ENCODE data around the gene WNK4. TPM values are rescaled to one million over a fixed set of nuclear protein-coding genes. Genes with fewer than 3 reads are reported as not detected.
A peak's percentile ranks its signal among the peaks of the same experiment; 100 is the strongest.

The WNK4 gene
- total and polyA plus RNA-seq, 9 of the 15 experiments (the other 6 are each of a cell fraction or from before 2014, with no cell fraction given): 0.32 to 25.8 (median 4.5) TPM

DNA sequence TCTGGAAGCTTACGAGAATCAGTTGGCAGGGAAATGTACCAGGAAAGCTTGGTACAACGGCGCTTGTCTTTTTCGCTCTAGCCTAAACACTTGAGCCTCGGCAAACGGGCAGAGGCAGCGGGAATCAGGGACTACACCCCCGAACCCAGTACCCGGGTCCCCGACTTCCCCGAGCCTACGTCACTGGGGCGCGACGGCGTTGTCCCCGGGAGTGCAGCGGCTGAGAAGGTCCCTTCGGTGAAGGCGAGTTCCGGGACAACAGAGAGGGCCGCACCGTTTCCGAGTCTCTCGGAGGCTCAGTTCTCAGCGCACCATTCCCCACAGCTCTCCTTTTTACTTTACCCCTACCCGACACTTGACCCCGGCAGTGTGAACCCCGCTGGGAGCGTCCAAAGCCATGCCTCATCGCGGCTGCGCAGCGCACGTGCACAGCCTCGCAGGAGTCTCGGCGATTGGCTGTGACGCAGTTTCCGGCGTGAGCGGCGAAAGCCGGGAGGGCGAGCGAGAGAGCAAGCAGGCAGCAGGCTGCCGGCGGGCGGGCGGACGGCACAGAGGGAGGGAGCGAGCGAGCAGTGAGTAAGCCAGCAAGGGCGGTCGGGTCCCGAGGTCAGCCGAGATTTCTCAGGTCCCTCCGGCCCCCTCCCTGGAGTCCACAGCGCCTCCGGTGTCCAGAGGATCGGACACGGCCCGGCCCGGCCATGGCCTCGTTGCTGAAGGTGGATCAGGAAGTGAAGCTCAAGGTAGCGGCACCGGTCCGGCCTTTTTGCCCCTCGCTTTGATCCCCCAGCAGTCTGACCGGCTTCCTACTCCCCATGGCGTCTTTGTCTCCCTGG lies 52.7 kb downstream of the WNK4 start, which contains the start of gene PSME3 (continued):
- TF ChIP-seq, protein P1, sequence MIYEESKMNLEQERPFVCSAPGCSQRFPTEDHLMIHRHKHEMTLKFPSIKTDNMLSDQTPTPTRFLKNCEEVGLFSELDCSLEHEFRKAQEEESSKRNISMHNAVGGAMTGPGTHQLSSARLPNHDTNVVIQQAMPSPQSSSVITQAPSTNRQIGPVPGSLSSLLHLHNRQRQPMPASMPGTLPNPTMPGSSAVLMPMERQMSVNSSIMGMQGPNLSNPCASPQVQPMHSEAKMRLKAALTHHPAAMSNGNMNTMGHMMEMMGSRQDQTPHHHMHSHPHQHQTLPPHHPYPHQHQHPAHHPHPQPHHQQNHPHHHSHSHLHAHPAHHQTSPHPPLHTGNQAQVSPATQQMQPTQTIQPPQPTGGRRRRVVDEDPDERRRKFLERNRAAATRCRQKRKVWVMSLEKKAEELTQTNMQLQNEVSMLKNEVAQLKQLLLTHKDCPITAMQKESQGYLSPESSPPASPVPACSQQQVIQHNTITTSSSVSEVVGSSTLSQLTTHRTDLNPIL (CRISPR knock-in tag; IDR thresholded peaks at IDR 0.05): 0 out of 2 replicates have a peak, but pooled peaks have one; percentile 14
- TF ChIP-seq POLR2B (IDR thresholded peaks at IDR 0.05; ENCODE audit: low read depth, partially characterized antibody) (peak; percentile 77), NCOR1 (IDR thresholded peaks at IDR 0.05) (0 out of 2 replicates have a peak, but pooled peaks have one; percentile 12), JUND (IDR thresholded peaks at IDR 0.05; ENCODE audit: borderline replicate concordance, low read depth, low read length) (peak; percentile 52), JUND (tag; IDR thresholded peaks at IDR 0.05; ENCODE audit: borderline replicate concordance, low read depth, low read length) (peak; percentile 16; the same call in 1 of the 3 replicates), BHLHE40 (IDR thresholded peaks at IDR 0.05; ENCODE audit: low read length) (peak; percentile 100), FOXP1 (CRISPR knock-in tag; IDR thresholded peaks at IDR 0.05) (peak; percentile 87), ETV5 (CRISPR knock-in tag; IDR thresholded peaks at IDR 0.05; ENCODE audit: low read depth) (peak; percentile 82), SNAPC5 (CRISPR knock-in tag; IDR thresholded peaks at IDR 0.05) (no peak), PTRF (tag; IDR thresholded peaks at IDR 0.05) (no peak), TRIM24 (IDR thresholded peaks at IDR 0.05) (peak in 1 of 2 experiments; percentile 92; a peak in 3 of 4 replicates), RUNX1 (IDR thresholded peaks at IDR 0.05; ENCODE audit: low read depth) (peak; percentile 45; the same call in 1 of the 2 replicates), JUN (IDR thresholded peaks at IDR 0.05; ENCODE audit: borderline replicate concordance, low read depth, low read length) (peak; percentile 81; the same call in 1 of the 2 replicates), JUN (CRISPR knock-in tag; IDR thresholded peaks at IDR 0.05; ENCODE audit: borderline replicate concordance) (0 out of 2 replicates have a peak, but pooled peaks have one; percentile 91), TOE1 (IDR thresholded peaks at IDR 0.05; ENCODE audit: borderline replicate concordance) (peak; percentile 81), TOE1 (CRISPR knock-in tag; IDR thresholded peaks at IDR 0.05; ENCODE audit: borderline replicate concordance, low read depth) (no peak), CREBBP (IDR thresholded peaks at IDR 0.05; ENCODE audit: low read depth, low read length) (no peak), STAT5A (IDR thresholded peaks at IDR 0.05; ENCODE audit: borderline replicate concordance, low read length) (no peak), FIP1L1 (IDR thresholded peaks at IDR 0.05; ENCODE audit: low read depth, low read length, poor library complexity, severe bottlenecking) (peak; percentile 81), TBL1XR1 (IDR thresholded peaks at IDR 0.05; ENCODE audit: low read length in 2 of 2) (peak in 1 of 2 experiments; percentile 61; a peak in 2 of 4 replicates), RFX7 (CRISPR knock-in tag; IDR thresholded peaks at IDR 0.05) (no peak), PPARD (CRISPR knock-in tag; IDR thresholded peaks at IDR 0.05) (no peak), NR2C2 (CRISPR knock-in tag; IDR thresholded peaks at IDR 0.05) (no peak), NR2C2 (tag; IDR thresholded peaks at IDR 0.05) (peak; percentile 94), HDAC1 (IDR thresholded peaks at IDR 0.05) (peak; percentile 92 to 100; a peak in 3 of 4 replicates), RBM22 (IDR thresholded peaks at IDR 0.05; ENCODE audit: low read depth, low read length, poor library complexity, severe bottlenecking) (peak; percentile 21)
- TF ChIP-seq, protein P2, sequence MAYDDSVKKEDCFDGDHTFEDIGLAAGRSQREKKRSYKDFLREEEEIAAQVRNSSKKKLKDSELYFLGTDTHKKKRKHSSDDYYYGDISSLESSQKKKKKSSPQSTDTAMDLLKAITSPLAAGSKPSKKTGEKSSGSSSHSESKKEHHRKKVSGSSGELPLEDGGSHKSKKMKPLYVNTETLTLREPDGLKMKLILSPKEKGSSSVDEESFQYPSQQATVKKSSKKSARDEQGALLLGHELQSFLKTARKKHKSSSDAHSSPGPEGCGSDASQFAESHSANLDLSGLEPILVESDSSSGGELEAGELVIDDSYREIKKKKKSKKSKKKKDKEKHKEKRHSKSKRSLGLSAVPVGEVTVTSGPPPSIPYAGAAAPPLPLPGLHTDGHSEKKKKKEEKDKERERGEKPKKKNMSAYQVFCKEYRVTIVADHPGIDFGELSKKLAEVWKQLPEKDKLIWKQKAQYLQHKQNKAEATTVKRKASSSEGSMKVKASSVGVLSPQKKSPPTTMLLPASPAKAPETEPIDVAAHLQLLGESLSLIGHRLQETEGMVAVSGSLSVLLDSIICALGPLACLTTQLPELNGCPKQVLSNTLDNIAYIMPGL (CRISPR knock-in tag; IDR thresholded peaks at IDR 0.05): peak; percentile 93

Data from K562 (cell line).